Activated CD8-positive, alpha-beta memory T cell treated with anti-CD3 and anti-CD28 coated beads for 48 hours (primary cell): ENCODE results near the gene CKB.

Source experiments
- DNase-seq, 3 experiments: peaks; one replicate each; pipeline ENCODE4 v3.0.0-alpha.2; 2020; ENCODE audit warnings: low read depth in 2 of 3, low spot score in 2 of 3

Gene CKB

DNA sequence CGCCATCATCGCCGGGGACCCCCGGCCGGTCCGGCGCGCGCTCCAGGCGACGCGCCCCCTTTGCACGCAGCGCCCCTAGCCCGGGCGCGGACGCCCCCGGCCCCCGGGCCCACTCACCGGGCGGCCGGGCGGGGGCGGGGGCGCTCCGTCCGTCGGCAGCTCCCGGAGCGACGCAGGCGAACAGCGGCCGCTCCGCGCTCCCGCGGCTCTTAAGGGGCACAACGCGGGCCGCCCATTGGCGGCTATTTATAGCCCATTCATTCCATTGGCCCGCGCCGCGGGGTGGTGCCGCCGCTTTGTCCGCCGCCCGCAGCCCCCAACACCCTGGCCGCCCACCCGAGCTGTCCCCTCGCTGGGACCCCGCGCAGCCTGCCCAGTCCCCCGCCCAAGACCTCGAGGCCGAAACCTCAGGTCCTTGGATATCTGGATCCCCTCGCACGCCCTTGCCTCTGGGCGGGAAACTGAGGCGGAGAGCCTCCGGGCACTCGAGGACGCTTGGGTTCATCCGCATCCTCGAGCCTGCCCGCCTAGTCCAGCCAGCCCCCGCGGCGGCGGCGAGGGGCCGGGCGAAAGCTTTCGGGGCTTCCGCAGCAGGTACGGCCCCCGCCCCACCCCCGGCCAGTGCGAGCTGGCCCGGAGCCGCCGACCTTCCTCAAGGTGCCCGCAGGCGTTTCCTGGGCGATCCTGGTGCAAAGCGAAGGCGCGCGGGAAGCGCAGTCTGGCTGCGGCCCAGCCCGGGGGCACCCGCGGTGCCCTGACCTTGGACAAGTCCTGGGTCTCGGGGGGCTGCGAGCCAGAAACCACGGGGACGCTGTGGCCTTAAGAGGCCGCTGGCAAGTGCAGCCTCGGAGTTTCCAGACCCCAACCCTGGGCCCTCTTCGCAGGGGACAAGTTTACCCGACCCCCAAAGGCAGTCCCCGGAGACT, at the start of gene CKB:
CKB (minus strand) TSS at position 182 of the 926 bp plus-strand sequence. CDS start 337 bp downstream, outside the sequence.
- no peak for DNase-seq

DNA sequence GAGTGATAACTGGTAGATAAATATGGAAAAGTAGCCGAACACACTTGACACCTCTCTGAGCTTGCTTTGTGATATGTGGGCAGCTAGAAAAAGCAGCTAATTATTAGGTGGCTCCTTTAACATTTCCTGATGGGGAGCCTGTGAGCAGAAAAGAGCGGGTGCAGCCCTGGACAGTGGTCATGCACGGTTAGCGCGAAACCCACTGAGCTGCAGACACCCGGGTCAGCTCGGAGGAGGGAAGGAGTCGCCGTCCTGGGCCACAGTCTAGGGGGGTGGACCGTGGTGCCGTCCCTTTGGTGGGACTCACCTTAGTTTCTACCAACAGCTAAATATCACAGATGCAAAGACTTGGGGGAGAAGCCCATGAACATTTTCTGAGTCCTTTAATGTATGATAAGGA, 46.8 kb upstream of the CKB start:
- no peak for DNase-seq

DNA sequence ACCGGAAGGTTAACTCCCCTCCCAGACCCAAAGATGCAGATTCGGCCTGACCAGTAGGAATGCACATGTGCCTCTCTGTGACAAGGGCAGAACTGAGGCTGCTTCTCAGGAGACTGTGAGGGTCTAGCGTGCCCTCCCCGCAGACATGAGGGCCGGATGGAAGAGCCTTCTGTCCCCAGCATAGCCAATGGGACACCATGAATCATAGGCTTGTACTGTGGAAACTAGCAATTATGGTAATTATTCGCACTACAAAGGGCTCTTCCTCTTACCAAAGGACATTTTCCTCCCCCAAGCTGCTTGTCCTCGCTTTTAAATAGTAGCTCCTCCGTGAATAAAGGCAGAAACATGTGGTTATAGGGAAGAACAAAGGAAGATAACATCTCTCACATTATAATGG, 46.3 kb upstream of the CKB start:
- no peak for DNase-seq

DNA sequence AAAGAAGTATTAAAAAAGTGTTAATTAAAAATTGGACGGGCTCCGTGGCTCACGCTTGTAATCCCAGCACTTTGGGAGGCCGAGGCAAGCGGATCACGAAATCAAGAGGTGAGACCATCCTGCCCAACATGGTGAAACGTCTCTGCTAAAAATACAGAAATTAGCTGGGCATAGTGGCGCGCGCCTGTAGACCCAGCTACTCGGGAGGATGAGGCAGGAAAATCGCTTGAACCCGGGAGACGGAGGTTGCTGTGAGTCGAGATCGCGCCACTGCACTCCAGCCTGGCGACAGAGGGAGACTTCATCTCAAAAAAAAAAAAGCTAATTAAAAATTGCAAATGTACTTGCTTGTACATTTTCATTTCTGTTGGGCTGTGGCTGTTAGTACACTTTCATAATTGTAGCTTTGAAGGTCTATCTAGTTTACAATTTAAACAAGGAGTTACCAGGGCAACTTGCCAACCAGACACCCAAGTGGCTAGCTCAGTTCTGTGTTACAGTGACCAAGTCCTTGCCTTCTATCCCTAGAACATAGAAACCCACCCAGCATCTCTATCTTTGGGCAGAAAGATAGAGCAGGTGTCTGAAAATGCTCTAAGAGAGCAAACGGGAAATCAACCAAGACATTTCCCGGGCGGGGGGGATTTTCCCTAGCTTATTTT, 41.3 kb upstream of the CKB start:
- DNase-seq = no peak

DNA sequence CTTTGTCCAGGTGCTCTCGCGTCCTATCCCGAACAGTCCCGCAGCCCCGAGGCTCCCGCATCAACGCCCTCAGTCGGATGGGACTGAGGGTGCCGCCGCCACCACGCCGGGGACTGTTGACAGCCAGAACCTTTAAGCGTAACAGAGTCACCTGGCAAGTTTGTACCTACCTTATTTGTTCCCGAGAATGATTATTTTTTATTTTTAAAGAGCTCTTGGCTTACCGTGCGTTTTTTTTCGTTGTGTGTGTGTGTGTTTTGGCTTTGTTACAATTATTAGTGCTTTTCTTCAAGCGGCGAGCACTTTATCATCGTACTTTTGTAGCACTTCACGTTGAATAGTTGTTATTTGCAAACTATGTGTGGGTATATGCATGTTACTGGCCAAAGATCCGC, 40.6 kb upstream of the CKB start:
- DNase-seq = no peak

DNA sequence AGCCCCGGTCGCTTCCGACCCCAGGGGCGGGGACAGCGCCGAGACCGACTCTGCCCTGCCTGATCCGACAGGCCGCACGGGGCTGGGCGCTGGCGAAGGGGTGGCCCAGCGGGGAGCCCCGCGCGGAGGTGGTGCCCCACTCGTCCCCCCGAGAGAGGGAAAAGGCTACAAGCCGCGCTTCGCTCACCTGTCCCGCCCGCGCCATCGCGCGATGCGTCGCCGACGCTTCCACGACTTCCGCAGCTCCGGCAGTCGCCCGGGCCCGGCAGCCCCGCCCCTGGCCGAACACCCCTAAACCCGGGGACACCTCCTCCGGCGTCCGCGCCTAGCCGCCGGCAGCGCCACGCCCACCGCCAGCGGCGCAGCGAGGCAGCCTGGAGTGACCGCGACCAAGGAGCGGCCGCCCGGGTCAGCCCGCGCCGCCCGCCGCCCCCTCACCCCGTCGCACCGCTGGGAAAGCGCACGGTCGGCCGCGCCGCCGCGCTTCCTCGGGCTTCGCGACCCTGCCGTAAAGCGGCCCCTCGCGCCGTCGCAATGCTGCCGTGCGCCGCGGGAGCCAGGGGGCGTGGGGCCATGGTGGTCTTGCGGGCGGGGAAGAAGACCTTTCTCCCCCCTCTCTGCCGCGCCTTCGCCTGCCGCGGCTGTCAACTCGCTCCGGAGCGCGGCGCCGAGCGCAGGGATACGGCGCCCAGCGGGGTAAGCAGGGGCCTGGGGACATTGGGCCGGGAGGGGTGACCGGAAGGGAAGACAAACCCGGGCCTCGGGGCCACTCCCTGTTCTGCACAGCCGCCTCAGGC, 40.0 kb upstream of the CKB start, which contains the start of the genes BAG5 and COA8:
BAG5 (minus strand) TSS at position 229 of the 797 bp plus-strand sequence. CDS start 1,493 bp downstream, outside the sequence.
COA8 (plus strand) TSS at position 532 of the 797 bp plus-strand sequence; CDS start at position 574, 42 bp downstream.
- DNase-seq = peak; percentile 73 to 81 (median 78)

DNA sequence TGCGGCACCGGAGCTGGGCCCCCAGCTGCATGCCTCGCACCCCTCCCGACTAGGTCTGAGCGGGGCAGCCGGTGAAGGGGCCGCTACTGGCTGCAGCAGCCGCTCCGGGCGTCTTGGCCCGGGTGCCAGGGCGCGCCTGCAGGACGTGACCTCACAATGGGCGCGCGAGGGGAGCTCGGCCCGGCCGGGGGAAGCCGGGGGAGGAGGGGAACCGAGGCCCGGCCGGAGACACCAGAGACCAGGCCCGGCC, 39.5 kb upstream of the CKB start:
- DNase-seq = peak in 1 of 3 experiments; percentile 45

DNA sequence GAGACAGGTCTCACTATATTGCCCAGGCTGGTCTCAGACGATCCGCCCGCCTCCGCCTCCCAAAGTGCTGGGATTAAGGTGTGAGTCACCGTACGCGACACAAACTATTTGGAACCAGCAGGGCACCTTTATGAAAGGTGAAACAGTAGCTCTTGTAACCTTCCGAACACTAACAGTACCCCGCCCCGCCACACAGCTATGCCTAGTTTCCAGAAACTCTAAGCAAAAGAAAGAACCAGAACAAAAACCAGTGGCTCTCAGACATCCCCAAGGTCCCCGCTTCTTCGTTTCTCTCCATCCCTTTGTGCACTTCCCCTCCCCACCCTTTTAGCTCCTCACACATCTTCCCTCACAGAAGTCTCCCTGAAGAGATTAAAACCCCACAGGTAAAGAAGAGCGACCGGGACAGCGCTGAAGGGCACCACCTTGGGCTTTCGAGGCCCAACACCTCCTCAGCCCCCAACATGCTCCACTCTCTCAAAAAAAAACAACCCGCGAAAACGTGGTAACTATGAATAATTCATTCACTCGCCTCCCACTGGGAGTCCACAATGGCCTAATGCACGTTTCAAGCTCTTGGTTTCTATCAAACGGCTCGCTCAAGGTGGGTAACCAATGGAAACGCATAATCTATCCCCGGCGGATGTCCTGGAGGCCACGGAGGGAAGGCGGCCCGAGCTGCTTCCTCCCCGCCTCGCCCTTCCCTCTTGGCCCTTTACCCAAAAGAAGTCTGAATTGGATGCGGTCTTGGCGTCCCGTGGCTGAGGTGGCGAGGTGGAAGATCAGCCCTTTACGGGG, 39.0 kb upstream of the CKB start:
- peak in 1 of 3 experiments; percentile 22 for DNase-seq

DNA sequence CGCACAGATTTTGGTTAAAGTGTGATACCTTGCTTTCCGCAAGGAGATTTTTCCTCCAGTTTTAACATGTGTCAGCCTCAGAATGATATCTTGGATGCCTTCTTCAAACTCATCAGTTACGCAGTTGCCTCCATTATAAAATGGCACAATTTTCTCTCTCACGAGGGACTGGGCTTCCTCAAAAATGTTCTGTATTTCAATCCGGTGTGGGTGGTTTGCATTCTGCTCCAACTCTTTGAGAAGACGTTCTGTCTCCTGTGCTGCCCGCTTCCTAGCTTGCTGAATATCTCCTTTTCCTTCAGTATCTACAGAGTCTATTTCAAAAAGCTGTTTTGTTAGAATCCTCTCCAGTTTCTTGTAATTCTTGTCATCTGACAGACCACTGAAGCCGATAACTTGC, 38.1 kb upstream of the CKB start:
- DNase-seq = no peak

DNA sequence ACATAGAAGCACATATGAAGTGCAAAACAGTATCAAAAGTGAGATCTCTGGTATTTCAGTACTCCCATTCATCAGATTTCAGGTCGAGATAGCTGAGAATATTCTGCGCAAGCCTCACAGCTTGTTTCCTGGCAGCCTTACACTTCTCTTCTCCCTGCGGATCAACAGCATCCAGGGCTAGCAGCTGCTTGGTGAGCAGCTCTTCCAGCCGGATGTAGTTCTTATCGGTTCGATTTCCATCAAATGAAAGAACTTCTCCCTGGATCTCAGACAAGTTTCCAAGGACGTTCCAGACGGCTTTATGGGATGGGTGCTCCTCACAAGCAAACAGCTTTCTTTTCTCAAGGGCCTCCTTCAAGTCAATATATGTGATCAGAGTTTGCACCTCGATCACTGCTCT, 37.1 kb upstream of the CKB start:
- no peak for DNase-seq

DNA sequence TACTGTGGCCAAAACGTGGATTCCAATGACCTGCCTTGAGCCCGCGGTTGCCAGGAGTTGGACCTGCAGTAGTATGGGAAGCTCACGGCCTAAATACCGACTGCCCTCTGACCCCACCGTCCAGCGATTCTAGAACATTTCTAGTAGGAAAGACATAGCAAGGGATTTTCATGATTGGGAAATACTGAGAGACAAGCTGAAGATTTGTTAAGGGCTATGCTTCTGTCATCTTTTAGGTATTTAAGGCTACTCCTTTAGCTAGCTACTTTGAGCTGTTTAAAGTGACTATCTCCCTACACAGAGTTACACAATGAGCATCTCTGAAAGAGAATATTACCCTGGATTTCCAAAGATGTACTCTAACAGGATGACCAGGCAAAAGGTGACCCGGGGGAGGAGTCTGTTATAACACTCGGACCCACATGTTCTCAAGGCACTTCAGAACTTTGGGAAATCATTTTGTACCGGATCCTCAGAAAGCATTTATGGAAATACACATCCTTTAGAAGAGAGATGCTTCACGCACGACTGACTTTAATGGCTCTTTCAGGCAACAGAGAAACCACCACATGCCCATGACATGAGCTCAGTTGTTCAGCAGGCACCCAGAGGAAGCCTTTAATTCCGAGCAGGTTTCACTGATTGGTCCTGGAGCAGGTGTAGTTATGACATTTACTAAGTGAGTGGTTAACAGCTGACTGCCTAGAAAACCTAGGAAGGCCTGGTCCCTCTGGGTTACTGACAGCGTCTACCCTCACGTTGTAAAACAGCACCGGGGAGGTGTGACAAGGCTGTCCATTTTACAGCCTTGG, 35.6 kb upstream of the CKB start:
- no peak for DNase-seq

DNA sequence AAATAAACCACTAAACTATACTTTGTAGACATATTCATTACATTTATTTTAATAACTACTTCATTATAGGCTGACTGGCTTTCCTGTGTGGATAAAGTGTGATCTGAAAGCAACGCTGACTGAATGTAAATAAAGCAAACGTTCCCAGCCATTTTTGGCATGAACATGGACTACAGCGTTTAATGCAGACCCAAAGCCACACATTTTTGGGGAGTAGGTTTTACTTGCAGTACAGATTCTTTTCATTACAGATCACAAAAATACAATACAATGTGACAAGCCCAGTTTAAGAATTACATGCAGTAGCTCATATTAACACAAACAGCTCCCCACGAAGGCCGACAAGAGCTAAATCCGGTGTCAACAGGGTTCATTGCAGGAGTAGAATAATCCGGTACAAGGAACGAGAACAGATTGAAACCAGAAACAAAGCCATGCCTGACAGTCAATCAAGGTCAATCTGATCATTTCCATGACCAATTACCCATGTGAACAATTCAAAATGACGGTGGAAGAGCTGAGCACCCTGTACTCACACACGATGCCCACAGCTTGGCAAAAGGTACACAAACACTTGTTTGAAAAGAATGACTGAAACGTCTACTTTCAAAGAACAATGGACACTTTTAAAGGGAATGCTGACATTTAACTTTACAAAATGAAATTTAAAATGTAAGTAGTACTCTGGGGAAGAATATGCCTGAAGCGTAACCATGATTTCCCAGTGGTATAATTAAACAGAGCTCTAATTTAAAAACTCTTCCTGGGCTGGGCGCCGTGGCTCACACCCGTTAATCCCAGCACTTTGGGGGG, 34.5 kb upstream of the CKB start:
- no peak for DNase-seq

DNA sequence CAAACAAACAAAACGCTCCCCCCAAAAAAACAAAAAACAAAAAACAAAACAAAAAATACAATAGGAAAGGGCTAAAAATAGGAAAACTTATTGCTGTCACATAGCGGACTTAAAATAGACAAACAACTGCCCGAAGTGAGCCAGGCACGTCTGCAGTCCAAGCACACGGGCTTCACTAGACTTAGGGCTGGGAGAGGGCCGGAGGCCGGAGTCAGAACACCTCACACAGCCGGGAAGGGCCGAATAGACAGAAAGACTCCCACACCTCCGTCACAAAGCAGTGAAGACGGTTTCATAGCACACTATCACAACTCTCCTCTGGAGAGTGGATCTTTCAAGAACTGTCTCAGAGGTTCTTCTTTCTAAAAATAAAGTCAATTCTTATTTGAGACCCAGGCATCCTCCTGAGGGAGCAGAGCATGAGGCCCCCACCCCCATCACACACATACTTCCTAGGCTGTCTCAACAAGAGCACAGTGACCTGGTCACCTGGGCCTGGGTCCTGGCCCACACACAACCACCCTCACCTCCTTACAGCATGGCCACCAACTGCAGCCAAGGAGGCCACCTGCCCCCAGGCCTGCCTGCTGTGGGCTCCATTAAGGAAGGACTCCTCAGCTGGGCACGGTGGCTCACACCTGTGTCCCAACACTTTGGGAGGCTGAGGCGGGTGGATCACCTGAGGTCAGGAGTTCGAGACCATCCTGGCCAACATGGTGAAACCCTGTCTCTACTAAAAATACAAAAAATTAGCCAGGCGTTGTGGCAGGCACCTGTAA, 33.1 kb upstream of the CKB start:
- no peak for DNase-seq

DNA sequence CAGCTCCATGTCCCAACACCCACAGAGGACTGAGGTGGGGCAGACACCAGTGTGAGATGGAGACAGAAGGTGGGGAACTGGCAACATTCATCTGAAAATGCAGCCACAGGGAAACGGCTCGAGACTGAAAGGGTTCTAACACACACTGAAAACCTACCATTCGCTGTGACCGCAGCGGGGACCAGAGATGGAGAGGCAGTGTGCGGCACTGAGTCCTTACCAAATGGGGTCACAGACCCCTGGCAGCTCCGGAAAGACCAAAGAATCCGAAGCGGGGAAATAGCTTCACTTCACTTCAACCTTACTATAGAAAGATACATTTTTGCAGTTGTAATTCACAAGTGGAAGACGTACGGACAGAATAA, 30.2 kb upstream of the CKB start:
- DNase-seq = no peak

DNA sequence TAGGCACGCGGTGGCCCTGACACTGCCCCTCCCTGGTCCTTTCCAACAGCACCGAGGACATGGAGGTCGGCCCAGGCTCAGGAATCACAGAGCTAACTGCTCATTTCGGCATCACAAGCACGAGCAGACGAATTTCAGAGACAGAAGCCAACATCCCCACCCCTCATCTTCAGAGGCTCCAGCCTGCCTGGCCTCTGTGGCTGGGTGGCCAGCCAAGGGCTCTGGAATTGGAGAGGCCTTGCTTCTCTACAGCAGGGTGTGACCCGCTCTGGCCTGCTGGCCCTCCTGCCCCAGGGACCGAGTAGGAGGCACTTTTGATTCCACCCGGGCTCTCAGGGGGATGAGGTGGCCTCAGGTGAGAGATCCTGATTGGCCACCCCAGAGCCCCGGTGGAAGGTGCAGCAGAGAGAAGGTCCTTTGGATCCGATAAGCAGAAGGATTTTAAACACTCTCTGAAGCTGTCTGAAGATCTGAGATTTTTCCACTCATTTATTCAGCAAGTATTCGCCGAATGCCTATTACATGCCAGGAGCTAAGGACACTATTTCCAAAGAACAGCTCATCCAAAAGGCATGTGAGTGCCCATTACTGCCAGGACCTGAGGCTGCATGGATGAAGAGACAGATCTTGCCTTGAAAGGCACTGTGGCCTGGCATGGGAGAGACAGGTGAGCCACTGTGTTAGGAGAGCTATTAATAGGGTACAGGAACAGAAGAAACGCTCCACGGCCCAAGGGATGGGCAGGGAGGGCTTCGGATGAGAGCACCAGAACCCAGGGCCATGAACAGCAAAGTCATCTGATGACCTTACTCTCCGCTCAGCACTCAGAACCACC, 29.6 kb upstream of the CKB start:
- no peak for DNase-seq

DNA sequence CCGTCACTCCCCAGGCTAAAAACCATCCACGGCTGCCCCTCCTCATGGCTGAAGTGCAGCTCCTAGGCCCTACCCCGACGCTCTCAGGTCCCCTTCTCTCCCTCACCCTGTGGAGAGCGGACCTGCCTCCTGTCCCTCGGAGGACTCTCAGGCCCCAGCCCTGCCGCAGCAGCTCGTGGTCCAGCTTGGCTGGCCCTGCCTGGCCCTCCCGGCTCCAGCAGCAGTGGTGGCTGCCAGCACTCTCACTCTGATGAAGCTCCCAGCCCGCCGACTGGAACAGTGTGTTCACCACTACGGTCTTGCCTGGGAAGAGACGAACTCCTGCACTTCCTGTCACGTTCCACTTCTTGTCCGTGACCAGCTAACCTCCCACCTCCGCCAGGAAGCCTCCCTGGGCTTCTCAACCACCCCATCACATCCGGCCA, 28.7 kb upstream of the CKB start:
- DNase-seq = no peak
